ENCODE results near the gene DSCAML1. TPM values are rescaled to one million over a fixed set of nuclear protein-coding genes. Genes with fewer than 3 reads are reported as not detected.
A peak's percentile ranks its signal among the peaks of the same experiment; 100 is the strongest.

Gene DSCAML1
- total and polyA plus RNA-seq, 10 of the 15 experiments (the other 5 are each of a cell fraction or from before 2014, with no cell fraction given): 0.03 to 0.18 (median 0.06) TPM; not detected in 1

DNA sequence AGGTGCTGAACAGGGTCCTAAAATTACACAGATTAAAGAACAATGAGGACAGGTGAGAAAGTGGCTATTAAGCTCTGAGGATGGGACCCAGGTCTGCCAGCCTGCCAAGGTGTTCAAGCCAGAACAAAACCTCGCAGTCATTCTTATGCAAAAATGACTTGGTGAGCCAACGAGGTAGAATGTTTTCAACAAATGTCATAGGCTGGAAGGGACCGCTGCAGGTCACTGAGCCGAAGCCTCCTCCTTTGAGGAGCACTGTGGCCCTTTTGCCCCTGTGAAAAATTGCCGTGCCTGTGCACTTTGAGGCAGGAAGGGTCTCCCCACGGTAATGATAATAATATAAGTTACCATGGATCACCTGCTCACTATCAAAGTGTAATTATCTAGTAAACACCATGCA lies 216.2 kb downstream of the DSCAML1 start:
- POLR2A ChIA-PET: interaction anchor here (0.6 kb wide), 1 partner anchor 110 kb away, joined by 4 read pairs; no protein-coding TSS in a partner anchor
- DNase-seq (ENCODE audit: low read depth, low spot score): no peak
- RAD21 ChIA-PET (ENCODE audit: unreplicated experiment): no interaction called here
- TF ChIP-seq BRCA1 (IDR thresholded peaks at IDR 0.05; ENCODE audit: low read depth, low read length): no peak
- in situ Hi-C loops (cut with MboI) (no loop called here), intact Hi-C loops (cut with micrococcal nuclease; ENCODE audit: unreplicated experiment) (no loop called here)
- SMC1A ChIA-PET (ENCODE audit: uncharacterized antibody, unreplicated experiment): no interaction called here
- Histone ChIP-seq H3K27me3 (replicated peaks in 1 of 2; ENCODE audit: control insufficient read depth in 2 of 2, insufficient read depth in 2 of 2, low read length in 1 of 2) (no peaks in the 10 kb centered on the region; a peak in 2 of 4 replicates), H4K20me1 (ENCODE audit: control insufficient read depth, insufficient read depth) (no peaks in the 10 kb centered on the region), H3K9ac (ENCODE audit: control insufficient read depth, insufficient read depth, low read length) (no peak overlapping the region), H3K79me2 (ENCODE audit: control insufficient read depth, insufficient read depth, low read length) (no peaks in the 10 kb centered on the region), H3K4me2 (ENCODE audit: control insufficient read depth, insufficient read depth) (no peak overlapping the region), H3K4me1 (ENCODE audit: control insufficient read depth, insufficient read depth, low read length) (no peaks in the 10 kb centered on the region), H3K4me3 (no peak overlapping the region), H3K36me3 (ENCODE audit: control insufficient read depth in 2 of 2, insufficient read depth in 2 of 2, low read length in 1 of 2) (no peaks in the 10 kb centered on the region), H2AFZ (ENCODE audit: control insufficient read depth, low read depth, low read length) (no peak overlapping the region), H3K9me3 (replicated peaks; ENCODE audit: control insufficient read depth, insufficient read depth, low read length) (no peaks in the 10 kb centered on the region), H3K27ac (ENCODE audit: control insufficient read depth, insufficient read depth) (no peak overlapping the region)
- CTCF ChIA-PET: no interaction called here
- FAIRE-seq: no peak
- ATAC-seq: no peak
- 17% methylated on average over 6 of the region's 6 CpGs for WGBS (ENCODE audit: insufficient coverage, insufficient replicate concordance, low lambda C conversion rate, missing lambda C conversion rate)
- BruUV-seq (replicated peaks): no TSS peak

DNA sequence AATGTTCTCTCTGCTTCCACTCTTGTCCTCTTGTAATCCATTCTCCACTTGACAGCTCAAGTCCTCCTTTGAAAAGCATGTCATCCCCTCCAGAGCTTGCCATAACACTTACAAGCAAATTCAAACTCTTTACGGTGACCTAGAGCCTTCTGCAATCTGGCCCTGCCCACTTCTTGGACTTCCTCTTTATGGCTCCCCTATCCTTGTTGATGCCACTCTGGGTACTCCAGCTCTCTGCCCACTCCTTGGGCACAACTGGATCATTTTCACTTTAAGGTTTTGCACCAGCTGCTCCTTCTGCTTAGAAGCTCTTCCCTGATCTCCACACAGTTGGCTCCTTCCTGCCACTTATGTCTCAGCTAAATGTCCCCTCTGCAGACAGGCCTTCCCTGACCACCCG lies 217.9 kb downstream of the DSCAML1 start:
- no TSS peak for BruUV-seq (replicated peaks)
- Histone ChIP-seq H3K4me2 (ENCODE audit: control insufficient read depth, insufficient read depth) (no peak overlapping the region), H3K36me3 (ENCODE audit: control insufficient read depth in 2 of 2, insufficient read depth in 2 of 2, low read length in 1 of 2) (no peaks in the 10 kb centered on the region), H3K79me2 (ENCODE audit: control insufficient read depth, insufficient read depth, low read length) (no peaks in the 10 kb centered on the region), H4K20me1 (ENCODE audit: control insufficient read depth, insufficient read depth) (no peaks in the 10 kb centered on the region), H2AFZ (ENCODE audit: control insufficient read depth, low read depth, low read length) (no peak overlapping the region), H3K27me3 (replicated peaks in 1 of 2; ENCODE audit: control insufficient read depth in 2 of 2, insufficient read depth in 2 of 2, low read length in 1 of 2) (no peaks in the 10 kb centered on the region; a peak in 2 of 4 replicates), H3K27ac (ENCODE audit: control insufficient read depth, insufficient read depth) (no peak overlapping the region), H3K4me1 (ENCODE audit: control insufficient read depth, insufficient read depth, low read length) (no peaks in the 10 kb centered on the region), H3K9ac (ENCODE audit: control insufficient read depth, insufficient read depth, low read length) (no peak overlapping the region), H3K4me3 (no peak overlapping the region), H3K9me3 (replicated peaks; ENCODE audit: control insufficient read depth, insufficient read depth, low read length) (no peaks in the 10 kb centered on the region)
- peak; percentile 26; the same call in 1 of the 2 replicates for TF ChIP-seq SPI1 (IDR thresholded peaks at IDR 0.05; ENCODE audit: borderline replicate concordance, insufficient read depth, low read depth, low read length)
- TF ChIP-seq, protein P1, sequence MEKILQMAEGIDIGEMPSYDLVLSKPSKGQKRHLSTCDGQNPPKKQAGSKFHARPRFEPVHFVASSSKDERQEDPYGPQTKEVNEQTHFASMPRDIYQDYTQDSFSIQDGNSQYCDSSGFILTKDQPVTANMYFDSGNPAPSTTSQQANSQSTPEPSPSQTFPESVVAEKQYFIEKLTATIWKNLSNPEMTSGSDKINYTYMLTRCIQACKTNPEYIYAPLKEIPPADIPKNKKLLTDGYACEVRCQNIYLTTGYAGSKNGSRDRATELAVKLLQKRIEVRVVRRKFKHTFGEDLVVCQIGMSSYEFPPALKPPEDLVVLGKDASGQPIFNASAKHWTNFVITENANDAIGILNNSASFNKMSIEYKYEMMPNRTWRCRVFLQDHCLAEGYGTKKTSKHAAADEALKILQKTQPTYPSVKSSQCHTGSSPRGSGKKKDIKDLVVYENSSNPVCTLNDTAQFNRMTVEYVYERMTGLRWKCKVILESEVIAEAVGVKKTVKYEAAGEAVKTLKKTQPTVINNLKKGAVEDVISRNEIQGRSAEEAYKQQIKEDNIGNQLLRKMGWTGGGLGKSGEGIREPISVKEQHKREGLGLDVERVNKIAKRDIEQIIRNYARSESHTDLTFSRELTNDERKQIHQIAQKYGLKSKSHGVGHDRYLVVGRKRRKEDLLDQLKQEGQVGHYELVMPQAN (conservative IDR thresholded peaks at IDR 0.05): no peak
- CTCF ChIA-PET: interaction anchor here (1.4 kb wide), 1 partner anchor 10 kb away, joined by 3 read pairs; no protein-coding TSS in a partner anchor
- in situ Hi-C loops (cut with MboI) (no loop called here), intact Hi-C loops (cut with micrococcal nuclease; ENCODE audit: unreplicated experiment) (no loop called here)
- RAD21 ChIA-PET (ENCODE audit: unreplicated experiment): no interaction called here
- SMC1A ChIA-PET (ENCODE audit: uncharacterized antibody, unreplicated experiment): interaction anchor here (1.2 to 1.5 kb wide), 2 partner anchors 43 to 151 kb away, joined by 3 to 7 read pairs; no protein-coding TSS in a partner anchor
- no peak for DNase-seq (ENCODE audit: low read depth, low spot score)
- ATAC-seq: no peak
- POLR2A ChIA-PET: no interaction called here
- no peak for FAIRE-seq
- 54% methylated on average over 2 of the region's 2 CpGs for WGBS (ENCODE audit: insufficient coverage, insufficient replicate concordance, low lambda C conversion rate, missing lambda C conversion rate)

All from GM12878 (cell line).